H1 (cell line): ENCODE measurements around the gene DCTN5. TPM values are rescaled to one million over a fixed set of nuclear protein-coding genes. Genes with fewer than 3 reads are reported as not detected.

ENCODE experiments used
- polyA plus RNA-seq, 7 experiments: library from polyadenylated mRNA; depleted of rRNA in 3 of 7; stranded (reverse) in 5 of 7; unstranded in 2 of 7; fragments of >200 nt in 5 of 7; fragments of 200-250 nt in 2 of 7; gene quantifications; 1 replicate in 5 of 7; 2 replicates in 1 of 7; 4 replicates in 1 of 7; pipeline versions ENCODE4 v1.2.1 to v1.2.3, GENCODE V29; 2011 to 2013; ENCODE audit warnings: missing spikeins in 2 of 7, mixed read lengths in 2 of 7
- total RNA-seq: library from RNA; stranded (reverse); fragmentation: NEBNext Ultra II Directional; extraction: Animal tissue kit (Norgen Biotek cat#: 25700); gene quantifications from 2 replicates; pipeline ENCODE4 v1.2.1, GENCODE V29; 2021

DCTN5 gene
- total and polyA plus RNA-seq, 2 of the 8 experiments (the other 6 are each of a cell fraction or from before 2014, with no cell fraction given): 36.0 to 74.0 TPM

Other genes starting within 250 kb of the DCTN5 start
- 17.2 TPM in 2 replicates for gene COG7, start 188.3 kb upstream of the DCTN5 start, total RNA-seq
- 40.4 and 56.6 TPM in 2 replicates for gene COG7, start 188.3 kb upstream of the DCTN5 start, polyA plus RNA-seq (2011; rRNA removed)
- 114 and 116 TPM in 2 replicates for gene GGA2, start 131.0 kb upstream of the DCTN5 start, total RNA-seq
- 52.8 and 65.8 TPM in 2 replicates for gene GGA2, start 131.0 kb upstream of the DCTN5 start, polyA plus RNA-seq (2011; rRNA removed)
- 47.8 and 49.1 TPM in 2 replicates for gene EARS2, start 84.1 kb upstream of the DCTN5 start, total RNA-seq
- gene EARS2, start 84.1 kb upstream of the DCTN5 start, polyA plus RNA-seq (2011; rRNA removed): 111 and 156 TPM in 2 replicates
- gene UBFD1, start 83.7 kb upstream of the DCTN5 start, total RNA-seq: 104 and 106 TPM in 2 replicates
- gene UBFD1, start 83.7 kb upstream of the DCTN5 start, polyA plus RNA-seq (2011; rRNA removed): 66.3 and 69.1 TPM in 2 replicates
- 135 and 145 TPM in 2 replicates for gene NDUFAB1, start 45.1 kb upstream of the DCTN5 start, total RNA-seq
- gene NDUFAB1, start 45.1 kb upstream of the DCTN5 start, polyA plus RNA-seq (2011; rRNA removed): 247 and 294 TPM in 2 replicates
- 28.6 and 33.1 TPM in 2 replicates for gene PALB2, start 156 bp upstream of the DCTN5 start, total RNA-seq
- 9.6 and 12.5 TPM in 2 replicates for gene PALB2, start 156 bp upstream of the DCTN5 start, polyA plus RNA-seq (2011; rRNA removed)
- gene PLK1, start 37.4 kb downstream of the DCTN5 start, total RNA-seq: 135 and 139 TPM in 2 replicates
- 127 and 219 TPM in 2 replicates for gene PLK1, start 37.4 kb downstream of the DCTN5 start, polyA plus RNA-seq (2011; rRNA removed)
- 1.7 and 2.4 TPM in 2 replicates for gene ERN2, start 71.8 kb downstream of the DCTN5 start, total RNA-seq
- 4.4 and 6.1 TPM in 2 replicates for gene ERN2, start 71.8 kb downstream of the DCTN5 start, polyA plus RNA-seq (2011; rRNA removed)
- gene CHP2, start 113.6 kb downstream of the DCTN5 start, total RNA-seq: 1.6 and 1.7 TPM in 2 replicates
- gene CHP2, start 113.6 kb downstream of the DCTN5 start, polyA plus RNA-seq (2011; rRNA removed): 1.3 and 2.6 TPM in 2 replicates
- 12.1 and 13.0 TPM in 2 replicates for gene PRKCB, start 194.5 kb downstream of the DCTN5 start, total RNA-seq
- gene PRKCB, start 194.5 kb downstream of the DCTN5 start, polyA plus RNA-seq (2011; rRNA removed): 7.1 and 16.7 TPM in 2 replicates